Large intestine (tissue), 3 donors: Measurements from ENCODE around the gene FBXO31. TPM values are rescaled to one million over a fixed set of nuclear protein-coding genes. Genes with fewer than 3 reads are reported as not detected.

Experiments
- DNase-seq, 2 donors: peaks; one replicate each; pipeline versions ENCODE4 v3.0.0 to v3.0.0-alpha.2; 2013
- H3K27ac ChIP-seq: one replicate; pipeline ENCODE4 v1.5.1; 2013; ENCODE audit warnings: low read length
- H3K27me3 ChIP-seq: 2 replicates; pipeline ENCODE4 v1.6.1; 2013; ENCODE audit warnings: low read length; ENCODE audit not compliant: control insufficient read depth, insufficient read depth
- H3K36me3 ChIP-seq: 2 replicates; pipeline ENCODE4 v1.6.1; 2013; ENCODE audit warnings: low read length; ENCODE audit not compliant: control insufficient read depth, insufficient read depth
- H3K4me1 ChIP-seq: one replicate; pipeline ENCODE4 v1.6.1; 2013; ENCODE audit warnings: low read length; ENCODE audit not compliant: control insufficient read depth, insufficient read depth
- H3K4me3 ChIP-seq: one replicate; pipeline ENCODE4 v1.5.1; 2013; ENCODE audit warnings: low read length
- H3K9me3 ChIP-seq: one replicate; pipeline ENCODE4 v1.6.1; 2013; ENCODE audit warnings: mild to moderate bottlenecking, low read depth, low read length, moderate library complexity; ENCODE audit not compliant: control insufficient read depth
- WGBS: methylation state at CpG from one replicate; pipeline ENCODE4 v1.1.5; 2013; ENCODE audit warnings: low lambda C conversion rate; ENCODE audit not compliant: insufficient coverage; 5-methylcytosine and 5-hydroxymethylcytosine counted together
- polyA plus RNA-seq: library from polyadenylated mRNA; unstranded; fragments of 120-200 nt; gene quantifications from one replicate; pipeline ENCODE4 v1.2.1, GENCODE V29; 2013

The FBXO31 gene
- polyA plus RNA-seq, 1 donor: 18.3 TPM

DNA sequence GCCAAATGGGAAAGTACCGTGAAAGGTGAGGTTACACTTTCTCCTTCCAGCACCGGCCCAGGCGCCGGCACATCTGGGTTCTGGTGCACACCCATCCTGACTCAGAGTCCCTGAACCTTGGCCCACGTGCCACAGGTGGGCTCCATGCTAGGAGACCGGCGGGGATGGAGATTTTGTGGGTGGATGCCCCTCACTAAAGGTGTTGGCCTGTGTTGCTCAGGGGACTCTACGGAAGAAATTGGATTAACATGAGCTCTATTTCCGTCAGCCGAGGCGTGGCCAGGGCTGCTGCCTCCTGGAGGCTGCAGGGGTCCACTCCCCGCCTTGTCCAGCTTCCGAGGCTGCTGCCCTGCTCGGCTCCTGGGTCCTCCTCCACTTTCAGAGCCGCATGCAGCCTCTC, 30.8 kb downstream of the FBXO31 start:
- no peak for DNase-seq
- no peak overlapping the region for H3K27ac ChIP-seq
- no peaks in the 10 kb centered on the region for H3K4me1 ChIP-seq
- no CpG with 5 or more reads among the region's 15 CpGs for WGBS
- no peaks in the 10 kb centered on the region for H3K9me3 ChIP-seq
- no peak overlapping the region for H3K4me3 ChIP-seq
- H3K36me3 ChIP-seq: peaks cover 32% of the 10 kb centered on the region
- no peaks in the 10 kb centered on the region for H3K27me3 ChIP-seq

DNA sequence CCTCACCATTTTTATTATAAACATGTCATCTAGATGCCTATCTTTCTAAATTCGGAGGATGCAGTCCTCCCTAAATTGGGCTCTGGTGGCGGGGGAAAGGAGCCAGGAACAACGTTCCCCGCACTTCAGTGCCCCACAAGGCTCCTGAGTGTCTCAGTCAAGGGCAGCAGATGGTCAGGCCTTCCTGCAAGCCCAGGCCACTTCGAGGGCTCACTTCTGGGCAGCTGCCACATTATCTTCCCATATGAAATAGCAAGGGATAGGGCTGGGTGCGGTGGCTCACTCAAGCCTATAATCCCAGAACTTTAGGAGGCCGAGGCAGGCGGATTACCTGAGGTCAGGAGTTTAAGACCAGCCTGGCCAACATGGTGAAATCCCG, 32.3 kb downstream of the FBXO31 start:
- no peak overlapping the region for H3K4me3 ChIP-seq
- H3K36me3 ChIP-seq: peaks cover 31% of the 10 kb centered on the region
- H3K4me1 ChIP-seq: no peaks in the 10 kb centered on the region
- no peaks in the 10 kb centered on the region for H3K9me3 ChIP-seq
- DNase-seq: no peak
- no peaks in the 10 kb centered on the region for H3K27me3 ChIP-seq
- no peak overlapping the region for H3K27ac ChIP-seq
- WGBS: no CpG with 5 or more reads among the region's 9 CpGs

DNA sequence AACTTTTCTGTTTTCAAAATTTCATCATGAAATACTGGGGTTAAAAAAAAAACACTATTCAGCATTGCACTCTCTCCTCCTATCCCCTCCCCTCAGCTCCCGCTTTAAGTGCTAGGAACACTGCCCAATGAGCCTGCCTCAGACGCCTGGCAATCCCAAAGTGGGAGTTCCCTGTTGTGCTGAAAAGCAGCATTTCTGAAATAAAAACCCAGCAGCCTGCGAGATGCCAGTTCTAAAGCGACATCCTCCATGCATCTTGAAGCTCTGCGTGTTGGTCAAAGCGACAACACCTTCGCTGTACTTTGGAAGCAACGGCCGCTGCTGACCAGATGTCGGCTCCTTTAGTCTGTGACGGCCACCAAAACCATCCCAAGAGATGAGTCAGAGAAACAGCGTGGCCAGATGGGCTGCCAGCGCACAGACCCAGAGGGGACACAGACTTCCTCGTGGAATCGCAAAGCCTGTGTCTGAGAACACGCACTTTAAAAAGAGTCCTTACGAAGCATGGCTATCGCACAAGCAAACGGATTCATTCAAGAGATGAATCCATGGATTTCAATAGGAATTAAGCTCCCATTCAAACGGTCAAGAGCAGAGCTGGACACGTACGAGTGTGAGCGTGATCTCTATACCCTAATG, 32.8 kb downstream of the FBXO31 start:
- Histone ChIP-seq H3K27ac (no peak overlapping the region), H3K4me3 (no peak overlapping the region), H3K9me3 (peaks cover 3% of the 10 kb centered on the region), H3K27me3 (no peaks in the 10 kb centered on the region), H3K4me1 (no peaks in the 10 kb centered on the region), H3K36me3 (peaks cover 35% of the 10 kb centered on the region)
- WGBS: no CpG with 5 or more reads among the region's 23 CpGs
- no peak for DNase-seq

DNA sequence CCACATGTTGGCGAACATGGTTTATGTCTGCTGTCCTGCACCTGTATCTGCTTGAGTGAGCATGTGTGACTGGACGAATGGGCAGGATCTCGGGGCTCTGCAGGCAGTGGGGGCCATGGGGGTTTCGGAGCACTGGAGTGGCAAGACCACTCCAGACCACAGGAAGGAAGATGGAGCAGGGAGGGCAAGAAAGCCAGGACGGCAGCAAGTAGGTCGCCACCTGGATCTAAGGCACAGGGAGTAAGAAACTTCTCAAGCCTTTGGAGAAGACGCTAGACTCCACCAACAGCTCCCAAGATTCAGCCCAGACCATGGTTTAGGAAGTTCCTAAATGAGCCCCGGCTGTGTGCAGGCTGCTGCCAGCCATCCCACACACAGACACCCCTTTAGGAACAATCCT, 33.5 kb downstream of the FBXO31 start:
- no peaks in the 10 kb centered on the region for H3K27me3 ChIP-seq
- no peaks in the 10 kb centered on the region for H3K4me1 ChIP-seq
- no peak for DNase-seq
- H3K4me3 ChIP-seq: no peak overlapping the region
- H3K9me3 ChIP-seq: peaks cover 3% of the 10 kb centered on the region
- WGBS: 80% methylated on average over 1 of the region's 8 CpGs
- peaks cover 36% of the 10 kb centered on the region for H3K36me3 ChIP-seq
- H3K27ac ChIP-seq: no peak overlapping the region

DNA sequence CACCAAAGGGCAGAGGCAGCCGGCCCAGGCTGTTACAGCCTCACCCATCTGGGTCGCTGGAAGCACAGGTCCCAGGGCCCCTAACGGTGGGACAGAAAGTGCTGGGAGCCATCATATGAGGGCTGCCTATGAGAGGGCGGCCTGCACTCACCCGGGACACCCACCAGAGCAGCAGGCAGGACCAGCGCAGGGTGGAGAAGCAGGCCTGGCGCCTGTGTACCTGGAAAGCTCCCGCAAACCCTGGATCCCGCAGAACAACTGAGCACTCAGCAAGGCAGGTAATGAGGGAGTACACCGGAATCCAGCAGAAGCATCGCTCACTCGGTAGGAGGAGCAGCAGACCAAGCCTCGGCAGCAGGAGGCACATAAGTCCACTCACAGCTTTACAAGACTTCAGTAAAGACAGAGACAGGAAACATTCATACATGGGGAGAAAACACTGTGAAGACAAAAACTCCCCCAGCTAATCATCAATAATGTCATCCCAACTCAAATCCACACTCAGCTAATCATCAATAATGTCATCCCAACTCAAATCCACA, 34.9 kb downstream of the FBXO31 start:
- H3K27me3 ChIP-seq: no peaks in the 10 kb centered on the region
- peaks cover 3% of the 10 kb centered on the region for H3K9me3 ChIP-seq

DNA sequence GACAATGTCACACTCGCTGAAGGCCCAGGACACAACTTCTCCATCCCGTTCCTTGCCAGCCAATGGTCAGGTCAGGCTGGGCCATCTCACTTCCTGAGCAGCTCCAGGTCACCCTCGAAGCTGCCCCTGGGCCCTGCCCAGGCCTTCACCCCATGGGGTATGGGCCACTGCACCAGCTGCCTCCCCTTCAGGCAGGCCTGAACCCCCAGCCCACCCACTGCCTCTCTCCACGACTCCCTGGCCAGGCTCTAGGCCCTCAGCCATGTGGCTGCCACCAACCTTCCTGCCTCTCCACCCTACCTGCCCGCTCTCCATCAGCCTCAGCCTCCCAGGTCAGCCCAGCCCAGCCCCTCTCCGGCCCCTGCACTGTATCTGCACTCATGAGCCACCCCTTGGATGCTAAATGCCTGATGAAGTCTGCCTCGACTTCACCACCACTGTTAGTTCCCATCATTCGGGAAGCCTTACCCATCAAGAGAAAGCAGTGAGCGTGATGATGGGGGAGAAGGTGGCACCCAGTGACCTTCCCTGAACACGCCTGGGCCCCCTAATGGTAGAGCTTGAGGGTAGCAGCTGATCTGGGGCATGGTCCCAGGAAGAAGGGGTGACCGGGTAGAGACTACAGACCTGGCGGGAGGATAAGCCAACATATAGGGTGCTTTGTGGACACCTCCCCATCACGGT, 35.5 kb downstream of the FBXO31 start:
- no peak overlapping the region for H3K4me3 ChIP-seq
- H3K27me3 ChIP-seq: no peaks in the 10 kb centered on the region
- H3K27ac ChIP-seq: no peak overlapping the region
- WGBS: no CpG with 5 or more reads among the region's 13 CpGs
- DNase-seq: no peak
- no peaks in the 10 kb centered on the region for H3K4me1 ChIP-seq
- H3K9me3 ChIP-seq: peaks cover 3% of the 10 kb centered on the region
- peaks cover 49% of the 10 kb centered on the region for H3K36me3 ChIP-seq

More for the DNA sequence above, 34.9 kb downstream of the FBXO31 start:
- Histone ChIP-seq H3K36me3 (peaks cover 44% of the 10 kb centered on the region), H3K4me3 (no peak overlapping the region), H3K27ac (no peak overlapping the region), H3K4me1 (no peaks in the 10 kb centered on the region)
- DNase-seq: no peak
- WGBS: no CpG with 5 or more reads among the region's 13 CpGs

DNA sequence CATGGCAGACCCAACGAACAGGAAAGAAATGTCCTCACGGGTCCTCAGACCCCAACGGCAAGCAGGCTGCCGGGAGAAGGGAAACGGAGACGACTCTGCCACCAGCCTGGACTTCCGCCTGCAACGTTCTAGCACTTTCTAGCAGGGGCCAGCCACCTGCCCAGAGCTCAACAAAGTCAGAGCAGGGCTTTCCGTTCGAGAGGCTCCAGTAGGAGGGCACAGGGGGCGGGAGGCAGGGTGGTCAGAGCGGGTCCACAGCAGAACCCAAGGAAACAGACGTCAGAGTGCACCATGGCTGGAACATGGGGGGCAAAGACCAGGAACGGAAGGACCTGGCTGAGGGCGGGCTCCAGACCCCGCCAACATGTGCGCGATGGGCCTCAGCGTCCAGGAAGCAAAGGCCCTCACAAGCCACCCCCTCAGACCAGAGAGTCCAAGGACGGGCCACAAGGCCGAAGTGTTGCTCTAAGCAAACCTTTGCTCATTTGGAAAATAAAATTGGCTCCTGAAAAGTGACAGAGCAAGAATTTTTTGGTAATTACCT, 37.0 kb downstream of the FBXO31 start:
- Histone ChIP-seq H3K4me3 (no peak overlapping the region), H3K27me3 (no peaks in the 10 kb centered on the region), H3K9me3 (peaks cover 3% of the 10 kb centered on the region), H3K27ac (no peak overlapping the region), H3K4me1 (no peaks in the 10 kb centered on the region), H3K36me3 (peaks cover 58% of the 10 kb centered on the region)
- no peak for DNase-seq
- 90% methylated on average over 2 of the region's 21 CpGs for WGBS

DNA sequence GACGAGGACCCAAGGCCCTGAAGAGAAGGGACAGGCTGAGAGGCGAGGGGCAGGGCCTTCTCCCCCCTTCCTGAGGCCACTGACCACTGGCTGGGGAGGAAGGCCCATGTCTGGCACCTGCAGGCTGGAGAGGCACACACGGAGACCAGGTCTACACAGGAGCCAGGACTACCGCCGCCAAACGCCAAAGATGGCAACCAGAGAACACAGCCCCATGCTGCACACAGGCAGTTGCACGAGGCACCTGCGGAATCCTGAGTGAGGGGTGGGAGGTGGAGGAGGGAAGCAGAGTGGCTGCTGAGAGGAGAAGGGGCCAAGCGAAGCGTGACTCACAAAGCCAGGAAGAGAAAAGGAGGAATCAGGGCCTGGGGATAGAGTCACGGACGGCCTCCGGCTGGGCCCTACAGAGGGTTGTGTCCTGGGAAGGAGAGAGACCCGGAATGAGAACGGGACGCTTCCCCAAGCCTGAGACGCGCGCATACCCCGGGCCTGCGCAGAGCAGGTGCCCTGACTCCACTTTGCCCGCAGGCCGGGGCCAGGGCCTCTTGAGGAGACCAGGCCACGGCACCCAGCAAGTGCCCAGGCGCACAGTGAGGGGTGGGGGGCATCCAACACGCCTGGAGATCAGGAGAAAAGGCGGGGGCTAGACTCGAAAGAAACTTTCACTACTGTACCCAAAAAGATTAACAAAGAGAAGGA, 37.7 kb downstream of the FBXO31 start:
- WGBS: 90% methylated on average over 5 of the region's 28 CpGs
- Histone ChIP-seq H3K27me3 (no peaks in the 10 kb centered on the region), H3K4me3 (no peak overlapping the region), H3K9me3 (peaks cover 3% of the 10 kb centered on the region), H3K27ac (no peak overlapping the region), H3K4me1 (no peaks in the 10 kb centered on the region), H3K36me3 (peaks cover 62% of the 10 kb centered on the region)
- DNase-seq: no peak

DNA sequence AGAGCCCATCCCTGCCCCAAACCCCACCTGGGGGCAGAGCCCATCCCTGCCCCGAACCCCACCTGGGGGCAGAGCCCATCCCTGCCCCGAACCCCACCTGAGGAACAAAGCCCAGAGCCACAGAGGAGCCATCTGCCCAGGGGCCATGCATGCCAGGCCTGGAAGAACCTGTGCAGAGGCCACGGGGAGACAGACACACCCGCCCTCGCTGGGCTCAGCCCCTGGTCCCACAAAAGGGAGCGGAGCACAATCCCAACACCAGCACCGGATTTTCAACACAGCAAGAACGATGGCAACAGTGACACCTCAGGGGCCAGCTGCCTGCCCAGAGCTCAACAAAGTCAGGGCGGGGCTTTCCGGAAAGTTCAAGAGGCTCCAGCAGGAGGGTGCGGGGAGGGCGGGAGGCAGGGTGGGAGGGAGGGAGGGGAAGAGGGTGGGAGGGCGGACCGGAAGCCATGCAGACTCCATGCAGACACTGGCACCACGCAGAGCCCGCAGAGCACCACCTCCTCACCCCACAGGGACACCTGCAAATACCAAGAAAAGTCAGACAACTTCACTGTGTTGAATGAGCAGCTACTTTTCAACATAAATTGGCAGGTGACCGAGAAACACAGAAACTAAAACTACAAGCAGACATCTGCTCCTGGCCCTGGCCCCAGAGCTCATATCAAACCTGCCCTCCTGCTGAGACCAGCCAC, 38.5 kb downstream of the FBXO31 start:
- H3K4me3 ChIP-seq: no peak overlapping the region
- H3K4me1 ChIP-seq: no peaks in the 10 kb centered on the region
- no peaks in the 10 kb centered on the region for H3K27me3 ChIP-seq
- no peak for DNase-seq
- no CpG with 5 or more reads among the region's 17 CpGs for WGBS
- H3K27ac ChIP-seq: no peak overlapping the region
- H3K9me3 ChIP-seq: peaks cover 3% of the 10 kb centered on the region
- peaks cover 64% of the 10 kb centered on the region for H3K36me3 ChIP-seq
